ENCODE measurements around the gene OCIAD1. TPM values are rescaled to one million over a fixed set of nuclear protein-coding genes. Genes with fewer than 3 reads are reported as not detected.
"Not testable (repeated sequence)": the region's sequence is repeated elsewhere in the genome, so short reads cannot be mapped to it uniquely, and the experiment has no call there.

OCIAD1 gene
- total RNA-seq, 4 donors from 2014 or later, result 104 to 264 (median 115) TPM

DNA sequence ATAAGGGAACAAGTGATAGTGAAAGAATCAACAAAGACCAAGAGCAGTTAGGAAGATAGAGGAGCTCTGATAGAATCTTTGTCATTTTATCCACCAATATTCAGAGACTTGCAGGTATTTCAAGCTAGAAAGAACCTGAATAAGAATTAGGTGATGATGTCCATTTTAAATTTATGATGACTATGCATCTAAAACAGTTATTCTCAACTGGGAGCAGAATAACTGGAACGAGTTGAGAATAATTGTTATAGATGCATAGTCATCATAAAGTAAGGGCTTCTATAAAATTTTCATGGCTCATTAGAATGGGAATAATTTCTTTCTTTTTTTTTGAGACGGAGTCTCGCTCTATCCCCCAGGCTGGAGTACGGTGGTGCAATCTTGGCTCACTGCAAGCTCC lies 5.8 kb downstream of the OCIAD1 start:
- Histone ChIP-seq H3K36me3 (peaks cover 0 to 48% (median 21%) of the 10 kb centered on the region in 4 donors), H3K9me3 (no peaks in the 10 kb centered on the region), H3K27ac (no peak overlapping the region), H3K4me1 (peaks cover 9 to 17% (median 14%) of the 10 kb centered on the region in 4 donors), H3K27me3 (no peaks in the 10 kb centered on the region), H3K4me3 (no peak overlapping the region)
- in situ Hi-C loops (cut with MboI; ENCODE audit: low pct_ligation_motif_present in 1 of 4, low pct_unique_long_range_greater_than_20kb in 1 of 4, low sequenced_read_pairs in 3 of 4), result loop anchor here in 1 of 4 donors (10.0 kb wide), 1 partner anchor 52 kb away; the partner anchor contains the start of gene FRYL
- WGBS, 2 donors (ENCODE audit: low coverage in 1 of 2), result 96 to 97% methylated on average over 4 of the region's 4 CpGs
- no peak for TF ChIP-seq EP300 (IDR thresholded peaks at IDR 0.05; ENCODE audit: low read depth)
- no peak for TF ChIP-seq POLR2AphosphoS5 (IDR thresholded peaks at IDR 0.05)
- no peak for TF ChIP-seq POLR2A (IDR thresholded peaks at IDR 0.05)
- TF ChIP-seq, protein P1, sequence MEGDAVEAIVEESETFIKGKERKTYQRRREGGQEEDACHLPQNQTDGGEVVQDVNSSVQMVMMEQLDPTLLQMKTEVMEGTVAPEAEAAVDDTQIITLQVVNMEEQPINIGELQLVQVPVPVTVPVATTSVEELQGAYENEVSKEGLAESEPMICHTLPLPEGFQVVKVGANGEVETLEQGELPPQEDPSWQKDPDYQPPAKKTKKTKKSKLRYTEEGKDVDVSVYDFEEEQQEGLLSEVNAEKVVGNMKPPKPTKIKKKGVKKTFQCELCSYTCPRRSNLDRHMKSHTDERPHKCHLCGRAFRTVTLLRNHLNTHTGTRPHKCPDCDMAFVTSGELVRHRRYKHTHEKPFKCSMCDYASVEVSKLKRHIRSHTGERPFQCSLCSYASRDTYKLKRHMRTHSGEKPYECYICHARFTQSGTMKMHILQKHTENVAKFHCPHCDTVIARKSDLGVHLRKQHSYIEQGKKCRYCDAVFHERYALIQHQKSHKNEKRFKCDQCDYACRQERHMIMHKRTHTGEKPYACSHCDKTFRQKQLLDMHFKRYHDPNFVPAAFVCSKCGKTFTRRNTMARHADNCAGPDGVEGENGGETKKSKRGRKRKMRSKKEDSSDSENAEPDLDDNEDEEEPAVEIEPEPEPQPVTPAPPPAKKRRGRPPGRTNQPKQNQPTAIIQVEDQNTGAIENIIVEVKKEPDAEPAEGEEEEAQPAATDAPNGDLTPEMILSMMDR (IDR thresholded peaks at IDR 0.05), result no peak
- no peak for DNase-seq
- intact Hi-C loops (cut with DNase I; ENCODE audit: low total_unique reads), result no loop called here

DNA sequence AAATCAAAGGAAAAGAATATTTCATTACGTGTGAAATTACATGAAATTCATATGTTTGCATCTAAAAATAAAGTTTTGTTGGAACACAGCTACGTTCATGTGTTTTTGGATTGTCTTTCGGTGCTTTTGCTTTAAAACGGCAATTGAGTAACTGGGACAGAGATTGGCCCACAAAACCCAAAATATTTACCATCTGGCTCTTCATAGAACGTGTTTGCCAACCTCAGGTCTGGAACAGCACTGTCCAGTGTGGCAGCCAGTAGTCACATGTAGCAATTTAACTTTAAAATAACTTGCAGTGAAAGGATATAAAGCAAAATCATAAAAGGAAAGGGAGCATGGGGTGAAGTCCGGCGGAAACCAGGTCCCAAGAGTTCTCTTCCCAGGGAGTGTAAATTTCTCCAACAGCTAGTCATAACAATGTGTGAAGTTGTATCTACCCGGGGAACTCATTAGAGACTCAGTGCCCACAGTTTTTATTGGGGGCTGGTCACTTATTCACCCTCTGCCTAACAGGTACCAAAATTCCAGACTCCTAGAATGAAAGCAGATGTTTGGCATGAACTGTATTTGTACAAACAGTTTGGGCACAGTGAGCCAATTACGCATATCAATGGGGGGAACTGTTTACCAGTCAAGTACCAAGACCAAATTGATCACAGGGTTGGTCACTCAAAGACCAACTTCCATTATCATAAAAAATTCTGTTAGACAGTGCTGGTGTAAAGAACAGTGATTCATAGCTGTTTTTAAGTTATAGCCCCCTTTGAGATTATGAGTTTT lies 10.3 kb downstream of the OCIAD1 start:
- Histone ChIP-seq H3K9me3 (no peaks in the 10 kb centered on the region), H3K36me3 (peaks cover 0 to 47% (median 21%) of the 10 kb centered on the region in 4 donors), H3K27ac (no peak overlapping the region), H3K4me3 (no peak overlapping the region), H3K27me3 (no peaks in the 10 kb centered on the region), H3K4me1 (no peaks in the 10 kb centered on the region)
- in situ Hi-C loops (cut with MboI; ENCODE audit: low pct_ligation_motif_present in 1 of 4, low pct_unique_long_range_greater_than_20kb in 1 of 4, low sequenced_read_pairs in 3 of 4), result no loop called here
- intact Hi-C loops (cut with DNase I; ENCODE audit: low total_unique reads), result no loop called here
- no peak for DNase-seq
- TF ChIP-seq POLR2AphosphoS5 (IDR thresholded peaks at IDR 0.05), result no peak
- WGBS, 2 donors (ENCODE audit: low coverage in 1 of 2), result 85 to 93% methylated on average over 8 to 9 of the region's 9 CpGs

- no peaks in the 10 kb centered on the region for H3K9me3 ChIP-seq
- in situ Hi-C loops (cut with MboI; ENCODE audit: low pct_ligation_motif_present in 1 of 4, low pct_unique_long_range_greater_than_20kb in 1 of 4, low sequenced_read_pairs in 3 of 4) (no loop called here), intact Hi-C loops (cut with DNase I; ENCODE audit: low total_unique reads) (no loop called here)
- no peak for DNase-seq
- H3K36me3 ChIP-seq, result peaks cover 0 to 44% (median 21%) of the 10 kb centered on the region in 4 donors
- TF ChIP-seq POLR2AphosphoS5 (IDR thresholded peaks at IDR 0.05) (no peak), EP300 (IDR thresholded peaks at IDR 0.05; ENCODE audit: low read depth) (no peak), POLR2A (IDR thresholded peaks at IDR 0.05) (no peak)
- TF ChIP-seq, protein P1 (IDR thresholded peaks at IDR 0.05), result no peak
- H3K27me3 ChIP-seq, result no peaks in the 10 kb centered on the region
- WGBS, 2 donors (ENCODE audit: low coverage in 1 of 2), result 68 to 88% methylated on average over 2 of the region's 2 CpGs
- no peak overlapping the region for H3K27ac ChIP-seq
- H3K4me3 ChIP-seq, result no peak overlapping the region
- H3K4me1 ChIP-seq, result no peaks in the 10 kb centered on the region
These were observed 14.0 kb downstream of the OCIAD1 start for GRCh38 chr4:48844843-48845242.

GRCh38 chr4:48848799-48849198 lies 17.9 kb downstream of the OCIAD1 start:
- intact Hi-C loops (cut with DNase I; ENCODE audit: low total_unique reads); H3K4me1 ChIP-seq; H3K27ac ChIP-seq; in situ Hi-C loops (cut with MboI; ENCODE audit: low pct_ligation_motif_present in 1 of 4, low pct_unique_long_range_greater_than_20kb in 1 of 4, low sequenced_read_pairs in 3 of 4); H3K9me3 ChIP-seq; DNase-seq; H3K4me3 ChIP-seq; H3K27me3 ChIP-seq: not testable (repeated sequence)
- WGBS, 2 donors (ENCODE audit: low coverage in 1 of 2), result 97 to 100% methylated on average over 6 of the region's 6 CpGs
- peaks cover 0 to 48% (median 24%) of the 10 kb centered on the region in 4 donors for H3K36me3 ChIP-seq

DNA sequence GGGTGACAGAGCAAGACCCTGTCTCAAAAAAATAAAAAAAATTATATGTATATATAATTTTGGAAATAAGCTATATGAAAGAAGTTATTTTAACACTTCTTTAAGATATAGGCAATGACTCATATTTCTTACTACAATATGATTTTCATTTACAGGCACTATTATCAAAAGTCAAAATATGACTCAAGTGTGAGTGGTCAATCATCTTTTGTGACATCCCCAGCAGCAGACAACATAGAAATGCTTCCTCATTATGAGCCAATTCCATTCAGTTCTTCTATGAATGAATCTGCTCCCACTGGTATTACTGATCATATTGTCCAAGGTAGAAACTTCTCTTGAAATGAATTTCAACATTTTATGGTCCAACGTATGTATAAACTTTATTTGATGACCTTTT lies 20.8 kb downstream of the OCIAD1 start:
- no peaks in the 10 kb centered on the region for H3K4me1 ChIP-seq
- DNase-seq, result no peak
- H3K4me3 ChIP-seq, result no peak overlapping the region
- no peak overlapping the region for H3K27ac ChIP-seq
- intact Hi-C loops (cut with DNase I; ENCODE audit: low total_unique reads), result no loop called here
- 30 to 52% methylated on average over 1 of the region's 1 CpG for WGBS, 2 donors (ENCODE audit: low coverage in 1 of 2)
- in situ Hi-C loops (cut with MboI; ENCODE audit: low pct_ligation_motif_present in 1 of 4, low pct_unique_long_range_greater_than_20kb in 1 of 4, low sequenced_read_pairs in 3 of 4), result no loop called here
- peaks cover 0 to 52% (median 20%) of the 10 kb centered on the region in 4 donors for H3K36me3 ChIP-seq
- no peaks in the 10 kb centered on the region for H3K9me3 ChIP-seq
- TF ChIP-seq, protein P1 (IDR thresholded peaks at IDR 0.05), result no peak
- TF ChIP-seq EP300 (IDR thresholded peaks at IDR 0.05; ENCODE audit: low read depth) (no peak), POLR2A (IDR thresholded peaks at IDR 0.05) (no peak), POLR2AphosphoS5 (IDR thresholded peaks at IDR 0.05) (no peak)
- H3K27me3 ChIP-seq, result no peaks in the 10 kb centered on the region
